ENCODE measurements around the gene PLEKHG1. TPM values are rescaled to one million over a fixed set of nuclear protein-coding genes. Genes with fewer than 3 reads are reported as not detected.

PLEKHG1 gene
- total and polyA plus RNA-seq, 12 donors = 2.1 to 14.5 (median 7.6) TPM

- H3K27ac ChIP-seq = no peak overlapping the region
- peaks cover 6 to 12% of the 10 kb centered on the region in 2 donors for H3K4me1 ChIP-seq (replicated peaks in 1 of 2)
- H3K9me3 ChIP-seq (replicated peaks in 1 of 3) = no peaks in the 10 kb centered on the region
- 79 to 93% (median 87%) methylated on average over 4 of the region's 4 CpGs for WGBS, 4 donors
- peaks cover 12% of the 10 kb centered on the region for H3K27me3 ChIP-seq
- H3K4me3 ChIP-seq = no peak overlapping the region
- TF ChIP-seq CTCF (IDR thresholded peaks at IDR 0.05) = no peak
- TF ChIP-seq POLR2A (IDR thresholded peaks at IDR 0.05) = no peak
- intact Hi-C loops (cut with DNase I) = no loop called here
- H3K36me3 ChIP-seq (replicated peaks in 1 of 2) = no peaks in the 10 kb centered on the region
- no peak for DNase-seq
These were observed 3.5 kb downstream of the PLEKHG1 start for GRCh38 chr6:150603176-150603575.

- WGBS, 4 donors = 66 to 88% (median 73%) methylated on average over 6 of the region's 6 CpGs
- peaks cover 6 to 12% of the 10 kb centered on the region in 2 donors for H3K4me1 ChIP-seq (replicated peaks in 1 of 2)
- no peak overlapping the region for H3K27ac ChIP-seq
- H3K36me3 ChIP-seq (replicated peaks in 1 of 2) = no peaks in the 10 kb centered on the region
- no peak overlapping the region for H3K4me3 ChIP-seq
- intact Hi-C loops (cut with DNase I) = no loop called here
- TF ChIP-seq CTCF (IDR thresholded peaks at IDR 0.05) (no peak), POLR2A (IDR thresholded peaks at IDR 0.05) (no peak)
- peaks cover 12% of the 10 kb centered on the region for H3K27me3 ChIP-seq
- no peaks in the 10 kb centered on the region for H3K9me3 ChIP-seq (replicated peaks in 1 of 3)
- DNase-seq = no peak
These were observed 4.8 kb downstream of the PLEKHG1 start for GRCh38 chr6:150604467-150604866.

- intact Hi-C loops (cut with DNase I) = no loop called here
These were observed 5.6 kb downstream of the PLEKHG1 start for GRCh38 chr6:150605333-150605732.

GRCh38 chr6:150606168-150606591 is 6.5 kb downstream of the PLEKHG1 start:
- TF ChIP-seq CTCF (IDR thresholded peaks at IDR 0.05) (no peak), POLR2A (IDR thresholded peaks at IDR 0.05) (no peak)
- WGBS, 4 donors = 61 to 66% (median 63%) methylated on average over 3 of the region's 3 CpGs
- Histone ChIP-seq H3K9me3 (replicated peaks in 1 of 3) (no peaks in the 10 kb centered on the region), H3K27ac (no peak overlapping the region), H3K4me1 (replicated peaks in 1 of 2) (no peaks in the 10 kb centered on the region), H3K27me3 (peaks cover 10% of the 10 kb centered on the region), H3K4me3 (no peak overlapping the region), H3K36me3 (replicated peaks in 1 of 2) (no peaks in the 10 kb centered on the region)
- DNase-seq = no peak
- intact Hi-C loops (cut with DNase I) = no loop called here

More at GRCh38 chr6:150605333-150605732, 5.6 kb downstream of the PLEKHG1 start:
- Histone ChIP-seq H3K4me3 (no peak overlapping the region), H3K9me3 (replicated peaks in 1 of 3) (no peaks in the 10 kb centered on the region), H3K27me3 (peaks cover 12% of the 10 kb centered on the region), H3K27ac (no peak overlapping the region), H3K36me3 (replicated peaks in 1 of 2) (no peaks in the 10 kb centered on the region), H3K4me1 (replicated peaks in 1 of 2) (peaks cover under 1 to 7% of the 10 kb centered on the region in 2 donors)
- 89 to 95% (median 92%) methylated on average over 3 of the region's 3 CpGs for WGBS, 4 donors
- TF ChIP-seq POLR2A (IDR thresholded peaks at IDR 0.05) (no peak), CTCF (IDR thresholded peaks at IDR 0.05) (no peak)
- DNase-seq = no peak
